GM21526 (cell line): Measurements from ENCODE around the gene YTHDF1.

Experiments used
- ATAC-seq: cut with Tn5 transposase; IDR thresholded peaks from one replicate; pipeline ENCODE4 v1.9.1; 2021; ENCODE audit warnings: moderate library complexity; ENCODE audit not compliant: unreplicated experiment, low FRiP score

The YTHDF1 gene

GRCh38 chr20:63249891-63250290, 34.0 kb upstream of the YTHDF1 start:
- ATAC-seq, result no peak

- no peak for ATAC-seq
Observed at GRCh38 chr20:63248835-63249591, 33.1 kb upstream of the YTHDF1 start.

GRCh38 chr20:63247671-63248228, 31.8 kb upstream of the YTHDF1 start:
- ATAC-seq, result no peak

GRCh38 chr20:63246490-63247288, 30.8 kb upstream of the YTHDF1 start:
- no peak for ATAC-seq

- ATAC-seq, result no peak
Observed at GRCh38 chr20:63244468-63244867, 28.5 kb upstream of the YTHDF1 start.

- ATAC-seq, result no peak
Observed at GRCh38 chr20:63243604-63244247, 27.8 kb upstream of the YTHDF1 start.

- ATAC-seq, result no peak
Observed at GRCh38 chr20:63242736-63243135, 26.8 kb upstream of the YTHDF1 start.

GRCh38 chr20:63241272-63241671, 25.3 kb upstream of the YTHDF1 start:
- ATAC-seq, result no peak

- no peak for ATAC-seq
Observed at GRCh38 chr20:63240004-63240403, 24.1 kb upstream of the YTHDF1 start.

GRCh38 chr20:63239431-63239830, 23.5 kb upstream of the YTHDF1 start:
- ATAC-seq, result no peak

GRCh38 chr20:63238514-63239125, 22.7 kb upstream of the YTHDF1 start:
- no peak for ATAC-seq

- no peak for ATAC-seq
Observed at GRCh38 chr20:63238031-63238430, 22.1 kb upstream of the YTHDF1 start.

GRCh38 chr20:63236116-63236837, 20.3 kb upstream of the YTHDF1 start:
- no peak for ATAC-seq

GRCh38 chr20:63235399-63235983, 19.6 kb upstream of the YTHDF1 start, which contains the start of gene BIRC7:
TSS of gene BIRC7 (plus strand) at chr20:63235905. CDS start at chr20:63236097, 192 bp downstream.
- ATAC-seq, result no peak

- ATAC-seq, result no peak
Observed at GRCh38 chr20:63234693-63235398, 18.9 kb upstream of the YTHDF1 start.

GRCh38 chr20:63233924-63234323, 18.0 kb upstream of the YTHDF1 start:
- ATAC-seq, result no peak

- ATAC-seq, result no peak
Observed at GRCh38 chr20:63233061-63233344, 17.1 kb upstream of the YTHDF1 start.

GRCh38 chr20:63232235-63233060, 16.5 kb upstream of the YTHDF1 start:
- no peak for ATAC-seq
